NCI-H82 (cell line): ENCODE data around the gene BROX.
A peak's percentile ranks its signal among the peaks of the same experiment; 100 is the strongest.
"Not testable (repeated sequence)": the region's sequence is repeated elsewhere in the genome, so short reads cannot be mapped to it uniquely, and the experiment has no call there.

Source experiments
- DNase-seq: peaks from one replicate; lab custom pipeline; 2025; lab: John Stamatoyannopoulos, UW

The BROX gene

GRCh38 chr1:222712253-222713090, at the start of gene BROX, which contains the start of gene AIDA:
BROX (plus strand) TSS chr1:222712564; CDS start chr1:222715700, 3,136 bp downstream.
AIDA (minus strand) TSS chr1:222712491; CDS start chr1:222712317, 174 bp downstream.
- DNase-seq = peak; percentile 93

GRCh38 chr1:222663431-222663934, 48.9 kb upstream of the BROX start:
- no peak for DNase-seq

- no peak for DNase-seq
These were observed 46.4 kb upstream of the BROX start for GRCh38 chr1:222665964-222666363.

- DNase-seq = not testable (repeated sequence)
These were observed 44.2 kb upstream of the BROX start for GRCh38 chr1:222668184-222668583.

GRCh38 chr1:222669107-222669506, 43.3 kb upstream of the BROX start:
- not testable (repeated sequence) for DNase-seq

GRCh38 chr1:222670110-222670509, 42.3 kb upstream of the BROX start:
- no peak for DNase-seq

GRCh38 chr1:222680080-222680479, 32.3 kb upstream of the BROX start:
- no peak for DNase-seq

- peak; percentile 94 for DNase-seq
These were observed 21.3 kb upstream of the BROX start for GRCh38 chr1:222691016-222691415.

- DNase-seq = no peak
These were observed 17.4 kb upstream of the BROX start for GRCh38 chr1:222694927-222695326.

GRCh38 chr1:222696741-222697140, 15.6 kb upstream of the BROX start:
- no peak for DNase-seq

- DNase-seq = no peak
These were observed 15.2 kb upstream of the BROX start for GRCh38 chr1:222697203-222697602.

GRCh38 chr1:222697826-222698225, 14.5 kb upstream of the BROX start:
- DNase-seq = no peak

GRCh38 chr1:222702210-222702609, 10.2 kb upstream of the BROX start:
- no peak for DNase-seq

GRCh38 chr1:222704260-222704659, 8.1 kb upstream of the BROX start:
- DNase-seq = no peak

GRCh38 chr1:222706815-222707214, 5.5 kb upstream of the BROX start:
- DNase-seq = no peak

GRCh38 chr1:222709700-222710153, 2.6 kb upstream of the BROX start:
- no peak for DNase-seq

GRCh38 chr1:222711319-222712252, 778 bp upstream of the BROX start:
- peak; percentile 75 for DNase-seq

GRCh38 chr1:222713091-222713961, 962 bp downstream of the BROX start:
- DNase-seq = peak; percentile 99

- DNase-seq = no peak
These were observed 4.0 kb downstream of the BROX start for GRCh38 chr1:222716393-222716792.

- DNase-seq = no peak
These were observed 16.4 kb downstream of the BROX start for GRCh38 chr1:222728746-222729145.

- DNase-seq = no peak
These were observed 18.5 kb downstream of the BROX start for GRCh38 chr1:222730866-222731265.
